Osteocyte (in vitro differentiated cells): ENCODE data around the gene ZNF473. TPM values are rescaled to one million over a fixed set of nuclear protein-coding genes. Genes with fewer than 3 reads are reported as not detected.
A peak's percentile ranks its signal among the peaks of the same experiment; 100 is the strongest.

Source experiments
- DNase-seq: peaks from one replicate; pipeline ENCODE4 v3.0.0; 2021; ENCODE audit warnings: mixed read lengths; ENCODE audit not compliant: unreplicated experiment; ENCODE audit errors: extremely low spot score
- H3K27ac Mint-ChIP-seq: one replicate; pipeline ENCODE4 v1.8.0; 2021; ENCODE audit warnings: mild to moderate bottlenecking, mixed read lengths; ENCODE audit not compliant: unreplicated experiment
- H3K27me3 Mint-ChIP-seq: one replicate; pipeline ENCODE4 v1.8.0; 2021; ENCODE audit warnings: mixed read lengths; ENCODE audit not compliant: unreplicated experiment
- H3K36me3 Mint-ChIP-seq: one replicate; pipeline ENCODE4 v1.8.0; 2021; ENCODE audit warnings: mixed read lengths; ENCODE audit not compliant: unreplicated experiment
- H3K4me1 Mint-ChIP-seq: one replicate; pipeline ENCODE4 v1.8.0; 2021; ENCODE audit warnings: mixed read lengths; ENCODE audit not compliant: unreplicated experiment
- H3K4me3 Mint-ChIP-seq: one replicate; pipeline ENCODE4 v1.8.0; 2021; ENCODE audit warnings: mild to moderate bottlenecking, moderate library complexity, mixed read lengths; ENCODE audit not compliant: unreplicated experiment
- H3K9me3 Mint-ChIP-seq: one replicate; pipeline ENCODE4 v1.8.0; 2021; ENCODE audit warnings: mixed read lengths; ENCODE audit not compliant: unreplicated experiment
- CTCF ChIP-seq: fragments of 200-600 bp; sonication (generic); IDR thresholded peaks from 2 replicates; pipeline ENCODE4 v1.5.0; 2021; ENCODE audit warnings: antibody characterized with exemption, mild to moderate bottlenecking, moderate library complexity
- total RNA-seq: library from RNA; stranded (reverse); gene quantifications from 2 replicates; pipeline ENCODE4 v1.2.1, GENCODE V29; 2021

The ZNF473 gene
- total RNA-seq, 1 donor from 2014 or later = 9.8 TPM

- no peak for TF ChIP-seq CTCF
- DNase-seq = no peak
- H3K9me3 Mint-ChIP-seq = peaks cover 20% of the 10 kb centered on the region
- H3K4me3 Mint-ChIP-seq = no peak overlapping the region
- H3K27me3 Mint-ChIP-seq = no peaks in the 10 kb centered on the region
- peaks cover 83% of the 10 kb centered on the region for H3K36me3 Mint-ChIP-seq
- no peaks in the 10 kb centered on the region for H3K4me1 Mint-ChIP-seq
- no peak overlapping the region for H3K27ac Mint-ChIP-seq
Observed at GRCh38 chr19:50040967-50041366, 15.2 kb downstream of the ZNF473 start.

GRCh38 chr19:50042363-50043024, 16.7 kb downstream of the ZNF473 start:
- peaks cover 86% of the 10 kb centered on the region for H3K36me3 Mint-ChIP-seq
- no peak for TF ChIP-seq CTCF
- H3K27ac Mint-ChIP-seq = no peak overlapping the region
- no peaks in the 10 kb centered on the region for H3K4me1 Mint-ChIP-seq
- H3K9me3 Mint-ChIP-seq = peaks cover 24% of the 10 kb centered on the region
- no peak overlapping the region for H3K4me3 Mint-ChIP-seq
- DNase-seq = no peak
- H3K27me3 Mint-ChIP-seq = no peaks in the 10 kb centered on the region

GRCh38 chr19:50043967-50044366, 18.2 kb downstream of the ZNF473 start:
- H3K27me3 Mint-ChIP-seq = no peaks in the 10 kb centered on the region

GRCh38 chr19:50044922-50045321, 19.1 kb downstream of the ZNF473 start:
- no peak overlapping the region for H3K27ac Mint-ChIP-seq
- peaks cover 34% of the 10 kb centered on the region for H3K9me3 Mint-ChIP-seq
- no peak overlapping the region for H3K4me3 Mint-ChIP-seq
- no peaks in the 10 kb centered on the region for H3K27me3 Mint-ChIP-seq
- H3K36me3 Mint-ChIP-seq = peaks cover 83% of the 10 kb centered on the region
- DNase-seq = no peak
- H3K4me1 Mint-ChIP-seq = no peaks in the 10 kb centered on the region
- no peak for TF ChIP-seq CTCF

More at GRCh38 chr19:50043967-50044366, 18.2 kb downstream of the ZNF473 start:
- Mint-ChIP-seq H3K36me3 (peaks cover 88% of the 10 kb centered on the region), H3K4me3 (no peak overlapping the region), H3K27ac (no peak overlapping the region), H3K9me3 (peaks cover 34% of the 10 kb centered on the region), H3K4me1 (no peaks in the 10 kb centered on the region)
- no peak for TF ChIP-seq CTCF
- no peak for DNase-seq

- peaks cover 11% of the 10 kb centered on the region for H3K4me1 Mint-ChIP-seq
- DNase-seq = no peak
- H3K27ac Mint-ChIP-seq = no peak overlapping the region
- TF ChIP-seq CTCF = peak; percentile 37
- H3K9me3 Mint-ChIP-seq = peaks cover 34% of the 10 kb centered on the region
- H3K27me3 Mint-ChIP-seq = no peaks in the 10 kb centered on the region
- H3K36me3 Mint-ChIP-seq = peaks cover 63% of the 10 kb centered on the region
- no peak overlapping the region for H3K4me3 Mint-ChIP-seq
Observed at GRCh38 chr19:50046649-50047503, 21.1 kb downstream of the ZNF473 start.
